HG02798 (cell line): ENCODE measurements around the gene SLC35D1.
A peak's percentile ranks its signal among the peaks of the same experiment; 100 is the strongest.

Source experiments
- ATAC-seq: cut with Tn5 transposase; IDR thresholded peaks from one replicate; pipeline ENCODE4 v1.9.1; 2021; ENCODE audit warnings: mild to moderate bottlenecking; ENCODE audit not compliant: unreplicated experiment, poor library complexity

Gene SLC35D1

GRCh38 chr1:67051196-67051595 is 2.8 kb downstream of the SLC35D1 start:
- ATAC-seq: no peak

- no peak for ATAC-seq
These were observed 9.2 kb downstream of the SLC35D1 start for GRCh38 chr1:67044631-67045270.

GRCh38 chr1:67043366-67043765 is 10.6 kb downstream of the SLC35D1 start:
- ATAC-seq: no peak

GRCh38 chr1:67041841-67042503 is 12.0 kb downstream of the SLC35D1 start:
- no peak for ATAC-seq

GRCh38 chr1:67040405-67040804 is 13.5 kb downstream of the SLC35D1 start:
- ATAC-seq: no peak

GRCh38 chr1:67031859-67032247 is 22.1 kb downstream of the SLC35D1 start:
- no peak for ATAC-seq

- no peak for ATAC-seq
These were observed 22.7 kb downstream of the SLC35D1 start for GRCh38 chr1:67031121-67031858.

- no peak for ATAC-seq
These were observed 24.5 kb downstream of the SLC35D1 start for GRCh38 chr1:67029472-67029871.

GRCh38 chr1:67020765-67021164 is 33.2 kb downstream of the SLC35D1 start:
- ATAC-seq: no peak

- ATAC-seq: no peak
These were observed 33.6 kb downstream of the SLC35D1 start for GRCh38 chr1:67020304-67020703.

GRCh38 chr1:67019600-67020136 is 34.3 kb downstream of the SLC35D1 start:
- no peak for ATAC-seq

GRCh38 chr1:67019121-67019520 is 34.8 kb downstream of the SLC35D1 start:
- no peak for ATAC-seq

- no peak for ATAC-seq
These were observed 35.4 kb downstream of the SLC35D1 start for GRCh38 chr1:67018574-67018973.

- peak; percentile 62 for ATAC-seq
These were observed 40.4 kb downstream of the SLC35D1 start for GRCh38 chr1:67013573-67013972.

- no peak for ATAC-seq
These were observed 44.2 kb downstream of the SLC35D1 start for GRCh38 chr1:67009792-67010191.

GRCh38 chr1:67005068-67005467 is 48.9 kb downstream of the SLC35D1 start:
- ATAC-seq: no peak

- ATAC-seq: no peak
These were observed 49.8 kb downstream of the SLC35D1 start for GRCh38 chr1:67004176-67004575.

- ATAC-seq: no peak
These were observed 52.1 kb downstream of the SLC35D1 start for GRCh38 chr1:67001682-67002425.

- ATAC-seq: no peak
These were observed 54.1 kb downstream of the SLC35D1 start for GRCh38 chr1:66999640-67000400.

- no peak for ATAC-seq
These were observed 55.0 kb downstream of the SLC35D1 start for GRCh38 chr1:66998972-66999371.
